GM23338 (cell line): Measurements from ENCODE around the gene STAC.

Experiments
- CREB1 ChIP-seq: fragments of 250-450 bp; sonication (Bioruptor Pico); IDR thresholded peaks from 2 replicates; pipeline ENCODE4 v1.5.0; 2020; ENCODE audit warnings: low read depth, mild to moderate bottlenecking, moderate library complexity
- CTCF ChIP-seq, 2 experiments: fragments of 200-600 bp in 1 of 2; sonication (generic) in 1 of 2; conservative IDR thresholded peaks; 2 replicates each; pipeline versions ENCODE4 v1.5.1 to v1.6.1; 2016 to 2017; ENCODE audit warnings: antibody characterized with exemption in 2 of 2, low read depth in 2 of 2, mild to moderate bottlenecking in 2 of 2, moderate library complexity in 1 of 2
- EZH2 ChIP-seq: fragments of 200-600 bp; sonication (generic); IDR thresholded peaks from one replicate; pipeline ENCODE4 v1.8.0; 2017; ENCODE audit warnings: antibody characterized with exemption, mild to moderate bottlenecking, low read depth; ENCODE audit not compliant: unreplicated experiment
- EZH2phosphoT487 ChIP-seq: fragments of 200-600 bp; sonication (generic); IDR thresholded peaks from one replicate; pipeline ENCODE4 v1.8.1; 2018; ENCODE audit warnings: antibody characterized with exemption; ENCODE audit not compliant: unreplicated experiment
- JUNB ChIP-seq: IDR thresholded peaks from one replicate; pipeline ENCODE4 v1.6.1; 2016; ENCODE audit warnings: antibody characterized with exemption; ENCODE audit not compliant: unreplicated experiment
- POLR2AphosphoS5 ChIP-seq: IDR thresholded peaks from 2 replicates; pipeline ENCODE4 v1.6.1; 2016; ENCODE audit warnings: antibody characterized with exemption, low read depth
- STAT1 ChIP-seq: IDR thresholded peaks from one replicate; pipeline ENCODE4 v1.6.1; 2016; ENCODE audit warnings: antibody characterized with exemption; ENCODE audit not compliant: unreplicated experiment
- TF ChIP-seq, protein P1 (sequence below): IDR thresholded peaks from one replicate; pipeline ENCODE4 v1.6.1; 2018; ENCODE audit warnings: antibody characterized with exemption; ENCODE audit not compliant: unreplicated experiment

- TF ChIP-seq EZH2phosphoT487: no peak
- TF ChIP-seq CTCF (conservative IDR thresholded peaks at IDR 0.05; ENCODE audit: low read depth in 2 of 2): no peak
- no peak for TF ChIP-seq POLR2AphosphoS5
- TF ChIP-seq, protein P1, sequence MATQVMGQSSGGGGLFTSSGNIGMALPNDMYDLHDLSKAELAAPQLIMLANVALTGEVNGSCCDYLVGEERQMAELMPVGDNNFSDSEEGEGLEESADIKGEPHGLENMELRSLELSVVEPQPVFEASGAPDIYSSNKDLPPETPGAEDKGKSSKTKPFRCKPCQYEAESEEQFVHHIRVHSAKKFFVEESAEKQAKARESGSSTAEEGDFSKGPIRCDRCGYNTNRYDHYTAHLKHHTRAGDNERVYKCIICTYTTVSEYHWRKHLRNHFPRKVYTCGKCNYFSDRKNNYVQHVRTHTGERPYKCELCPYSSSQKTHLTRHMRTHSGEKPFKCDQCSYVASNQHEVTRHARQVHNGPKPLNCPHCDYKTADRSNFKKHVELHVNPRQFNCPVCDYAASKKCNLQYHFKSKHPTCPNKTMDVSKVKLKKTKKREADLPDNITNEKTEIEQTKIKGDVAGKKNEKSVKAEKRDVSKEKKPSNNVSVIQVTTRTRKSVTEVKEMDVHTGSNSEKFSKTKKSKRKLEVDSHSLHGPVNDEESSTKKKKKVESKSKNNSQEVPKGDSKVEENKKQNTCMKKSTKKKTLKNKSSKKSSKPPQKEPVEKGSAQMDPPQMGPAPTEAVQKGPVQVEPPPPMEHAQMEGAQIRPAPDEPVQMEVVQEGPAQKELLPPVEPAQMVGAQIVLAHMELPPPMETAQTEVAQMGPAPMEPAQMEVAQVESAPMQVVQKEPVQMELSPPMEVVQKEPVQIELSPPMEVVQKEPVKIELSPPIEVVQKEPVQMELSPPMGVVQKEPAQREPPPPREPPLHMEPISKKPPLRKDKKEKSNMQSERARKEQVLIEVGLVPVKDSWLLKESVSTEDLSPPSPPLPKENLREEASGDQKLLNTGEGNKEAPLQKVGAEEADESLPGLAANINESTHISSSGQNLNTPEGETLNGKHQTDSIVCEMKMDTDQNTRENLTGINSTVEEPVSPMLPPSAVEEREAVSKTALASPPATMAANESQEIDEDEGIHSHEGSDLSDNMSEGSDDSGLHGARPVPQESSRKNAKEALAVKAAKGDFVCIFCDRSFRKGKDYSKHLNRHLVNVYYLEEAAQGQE: no peak
- no peak for TF ChIP-seq EZH2
- no peak for TF ChIP-seq STAT1
- TF ChIP-seq JUNB: no peak
- no peak for TF ChIP-seq CREB1
Observed at GRCh38 chr3:36429986-36430485, 49.7 kb downstream of the STAC start.
